Renal pelvis (tissue), 4 donors: ENCODE data around the gene FOSB. TPM values are rescaled to one million over a fixed set of nuclear protein-coding genes. Genes with fewer than 3 reads are reported as not detected.
A peak's percentile ranks its signal among the peaks of the same experiment; 100 is the strongest.

Experiments
- DNase-seq: peaks from one replicate; pipeline ENCODE4 v3.0.0-alpha.2; 2013
- polyA plus RNA-seq, 3 donors: library from polyadenylated mRNA; unstranded; fragments of 120-200 nt; gene quantifications; one replicate each; pipeline ENCODE4 v1.2.1, GENCODE V29; 2013; ENCODE audit not compliant: insufficient read length in 3 of 3

The FOSB gene
- polyA plus RNA-seq, 3 donors, result 9.8 to 13.1 (median 11.1) TPM

- no peak for DNase-seq
These were observed 28.1 kb upstream of the FOSB start for GRCh38 chr19:45439569-45440258.

DNA sequence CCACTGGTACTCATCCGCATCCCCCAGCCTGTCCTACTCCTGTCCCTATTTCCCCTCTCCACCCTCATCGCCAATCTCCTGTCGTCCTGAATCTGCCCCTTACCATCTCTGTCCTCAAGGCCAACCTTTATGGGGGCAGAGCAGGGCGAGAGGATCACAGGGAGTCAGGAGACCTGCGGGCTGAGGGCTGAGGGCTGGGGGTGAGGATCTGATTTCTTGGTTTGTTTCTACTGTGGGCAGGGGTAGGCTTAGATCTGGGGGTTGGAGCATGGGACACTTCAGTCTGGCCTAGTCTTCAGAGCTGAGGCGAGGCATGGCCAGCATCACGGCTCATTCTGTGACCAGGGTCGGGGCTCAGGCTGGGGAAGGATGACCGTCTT, 27.5 kb upstream of the FOSB start:
- no peak for DNase-seq

- DNase-seq, result no peak
These were observed 26.7 kb upstream of the FOSB start for GRCh38 chr19:45440873-45441654.

- DNase-seq, result no peak
These were observed 25.4 kb upstream of the FOSB start for GRCh38 chr19:45442408-45442777.

GRCh38 chr19:45442778-45443461, 24.9 kb upstream of the FOSB start:
- DNase-seq, result no peak

GRCh38 chr19:45443462-45444317, 24.1 kb upstream of the FOSB start:
- DNase-seq, result peak; percentile 93

- DNase-seq, result peak; percentile 90
These were observed 23.3 kb upstream of the FOSB start for GRCh38 chr19:45444318-45445041.

- DNase-seq, result no peak
These were observed 22.7 kb upstream of the FOSB start for GRCh38 chr19:45445139-45445538.

DNA sequence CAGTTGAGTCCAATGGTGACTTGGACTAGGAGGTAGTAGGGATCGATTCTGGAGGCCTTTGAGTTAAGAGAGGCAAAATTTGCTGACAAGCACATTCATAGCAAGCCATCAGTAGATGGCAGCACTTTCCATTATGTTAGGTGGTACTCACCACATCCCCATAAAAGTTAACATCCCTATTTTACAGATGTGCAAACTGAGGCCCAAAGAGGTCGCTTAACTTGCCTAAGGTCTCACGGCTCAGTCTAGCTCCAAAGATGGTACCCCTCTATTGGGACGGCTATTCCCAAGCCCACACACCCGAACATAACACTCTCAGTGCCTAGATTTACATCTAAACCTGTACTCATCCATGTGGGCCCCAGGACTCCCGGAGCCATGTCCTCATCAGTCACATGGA, 21.5 kb upstream of the FOSB start:
- DNase-seq, result no peak

DNA sequence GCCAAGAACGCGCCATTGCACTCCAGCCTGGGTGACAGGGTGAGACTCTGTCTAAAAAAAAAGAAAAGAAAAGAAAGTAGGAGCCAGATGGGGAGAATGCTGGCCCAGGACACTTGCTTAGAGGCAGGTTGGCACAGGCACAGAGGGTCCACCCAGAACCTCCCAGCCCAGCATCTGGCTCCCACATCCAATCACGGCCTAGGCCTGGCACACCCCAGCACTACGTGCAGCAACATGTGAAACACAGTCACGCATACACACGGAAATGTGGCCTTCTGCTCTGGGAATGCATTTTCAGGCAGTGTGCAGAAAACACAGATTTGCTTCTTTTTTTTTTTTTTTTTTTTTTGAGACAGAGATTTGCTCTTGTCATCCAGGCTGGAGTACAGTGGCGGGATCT, 20.9 kb upstream of the FOSB start:
- DNase-seq, result no peak

GRCh38 chr19:45448425-45448756, 19.4 kb upstream of the FOSB start:
- DNase-seq, result no peak

GRCh38 chr19:45448887-45449299, 18.9 kb upstream of the FOSB start:
- DNase-seq, result no peak

DNA sequence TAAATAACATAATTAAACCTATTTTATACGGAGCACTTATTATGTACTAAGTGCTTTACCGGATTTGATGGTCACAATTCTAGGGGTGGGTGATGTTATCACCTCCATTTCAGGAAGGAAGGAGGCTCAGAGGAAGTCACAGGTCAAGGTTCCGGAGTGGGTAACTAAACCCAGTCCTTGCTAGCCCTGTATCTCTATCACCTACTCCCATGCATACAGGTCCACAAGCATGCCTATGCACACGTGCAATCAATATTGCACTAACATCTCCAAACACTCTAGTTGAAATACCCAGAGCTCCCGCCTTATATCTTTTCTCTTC, 17.8 kb upstream of the FOSB start:
- no peak for DNase-seq

DNA sequence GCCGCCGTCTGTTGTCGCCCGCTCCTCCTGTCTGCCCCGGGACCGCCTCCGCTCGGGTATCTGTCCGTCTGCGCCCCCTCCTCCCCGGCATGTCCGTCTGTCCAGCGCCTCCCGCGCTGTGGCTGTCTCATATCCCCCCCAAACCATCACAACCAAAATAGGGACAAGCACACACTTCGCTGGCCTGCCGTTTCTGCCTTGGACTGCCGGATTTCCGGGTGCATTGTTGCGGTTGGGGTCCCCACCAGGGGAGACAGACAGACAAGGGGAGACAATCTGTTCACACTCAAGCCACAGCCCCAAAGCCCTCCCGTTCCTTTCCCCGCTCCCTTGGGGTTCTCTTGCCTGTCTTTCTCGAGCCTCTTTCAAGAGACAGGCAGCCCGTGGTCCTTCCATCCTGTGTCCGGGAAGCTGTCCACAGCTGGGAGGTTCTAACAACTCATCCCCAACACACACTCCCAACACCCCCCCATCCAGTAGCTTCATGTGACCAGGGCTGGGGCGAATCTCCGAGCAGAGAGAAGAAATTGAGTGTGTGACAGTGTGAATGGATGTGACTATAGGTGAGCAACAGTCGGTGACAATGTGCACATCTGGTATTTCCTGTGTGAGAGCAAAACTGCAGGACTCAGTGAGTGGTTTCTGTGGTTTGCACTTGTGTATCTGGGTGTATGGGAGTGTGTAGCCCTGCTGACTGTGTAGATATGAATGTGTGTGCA, 16.5 kb upstream of the FOSB start:
- DNase-seq, result no peak

DNA sequence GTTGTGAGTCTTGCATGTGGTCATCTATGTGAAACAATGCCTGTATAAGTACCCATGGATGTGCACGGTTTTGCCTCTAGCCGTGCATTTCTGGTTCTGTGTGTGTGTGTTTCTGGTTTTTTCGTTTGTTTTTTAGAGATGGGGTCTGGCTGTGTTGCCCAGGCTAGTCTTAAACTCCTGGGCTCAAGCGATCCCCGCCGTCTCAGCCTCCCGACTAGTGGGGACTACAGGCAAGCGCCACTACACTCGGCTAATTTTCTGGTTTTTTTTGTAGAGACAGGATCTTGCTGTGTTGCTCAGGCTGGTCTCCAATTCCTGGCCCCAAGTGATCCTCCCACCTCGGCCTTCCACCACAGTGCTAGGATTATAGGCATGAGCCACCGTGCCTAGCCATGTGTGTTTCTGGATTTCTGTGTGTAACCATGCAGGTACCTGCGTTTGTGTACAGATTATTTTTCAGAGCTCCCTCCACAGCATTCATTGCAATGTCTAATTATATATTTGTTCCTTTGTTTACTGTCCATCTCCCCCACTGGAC, 15.9 kb upstream of the FOSB start:
- DNase-seq, result no peak

DNA sequence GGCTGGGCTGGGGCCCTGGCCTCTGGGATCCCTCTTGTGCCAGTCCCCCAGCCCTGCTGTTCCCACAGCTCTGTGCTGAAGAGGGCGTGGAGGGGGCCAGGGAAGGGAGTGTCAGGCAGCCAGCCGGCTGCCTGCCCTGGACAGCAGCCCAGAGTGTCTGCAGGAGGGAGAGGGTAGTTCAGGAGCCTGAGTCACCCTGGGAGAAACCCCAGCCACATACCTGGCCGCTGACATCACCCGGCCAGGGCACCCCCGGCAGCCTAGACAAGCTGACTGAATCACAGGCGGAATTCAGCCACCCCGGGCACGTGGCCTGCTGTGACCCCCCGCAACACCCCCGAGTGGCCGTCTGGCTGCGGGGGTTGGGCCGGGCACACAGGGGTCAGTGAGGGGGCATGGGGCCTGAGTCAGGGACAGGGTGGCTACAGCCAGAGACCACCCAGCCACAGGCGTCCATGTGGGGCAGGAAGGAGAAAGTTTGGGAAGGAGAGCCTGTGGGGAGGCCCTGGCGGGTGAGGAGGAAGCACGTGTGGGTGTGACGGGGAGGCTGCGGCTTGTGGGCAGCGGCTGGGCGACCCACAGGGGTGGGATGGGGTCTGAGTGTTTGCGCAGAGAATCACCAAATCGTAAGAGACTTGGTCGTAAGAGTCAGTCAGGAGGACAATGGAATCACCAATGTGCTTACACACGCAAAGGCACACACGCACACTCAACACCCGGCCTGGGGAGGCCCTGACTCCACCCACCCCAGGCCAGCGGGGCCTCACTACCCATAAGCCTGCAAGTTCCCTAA, 11.9 kb upstream of the FOSB start:
- peak; percentile 87 for DNase-seq

- no peak for DNase-seq
These were observed 11.3 kb upstream of the FOSB start for GRCh38 chr19:45456500-45456815.

- no peak for DNase-seq
These were observed 10.0 kb upstream of the FOSB start for GRCh38 chr19:45457776-45458175.

DNA sequence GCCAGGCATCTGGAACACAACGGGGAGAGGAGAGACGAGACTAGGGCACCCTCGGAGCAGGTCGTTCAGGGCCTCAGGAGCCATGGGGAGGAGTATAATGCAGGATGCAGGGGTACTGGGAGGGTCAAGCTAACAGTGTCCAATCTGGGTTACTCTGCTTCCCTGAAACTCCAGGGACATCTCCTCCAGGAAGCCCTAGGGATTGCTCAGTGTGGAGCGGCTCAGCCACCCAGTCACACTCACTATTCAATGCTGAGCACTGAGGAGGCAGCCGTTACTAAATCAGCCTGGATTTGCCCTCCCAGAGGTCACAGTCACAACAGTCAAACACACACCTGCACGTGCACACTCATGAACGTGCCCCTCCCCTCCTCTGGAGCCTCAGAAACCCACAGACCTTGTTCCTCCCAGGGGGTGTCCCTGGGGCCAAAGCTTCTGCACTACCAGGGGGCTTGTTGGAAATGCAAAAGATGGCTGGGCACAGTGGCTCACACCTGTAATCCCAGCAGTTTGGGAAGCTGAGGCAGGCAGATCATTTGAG, 6.9 kb upstream of the FOSB start:
- no peak for DNase-seq

DNA sequence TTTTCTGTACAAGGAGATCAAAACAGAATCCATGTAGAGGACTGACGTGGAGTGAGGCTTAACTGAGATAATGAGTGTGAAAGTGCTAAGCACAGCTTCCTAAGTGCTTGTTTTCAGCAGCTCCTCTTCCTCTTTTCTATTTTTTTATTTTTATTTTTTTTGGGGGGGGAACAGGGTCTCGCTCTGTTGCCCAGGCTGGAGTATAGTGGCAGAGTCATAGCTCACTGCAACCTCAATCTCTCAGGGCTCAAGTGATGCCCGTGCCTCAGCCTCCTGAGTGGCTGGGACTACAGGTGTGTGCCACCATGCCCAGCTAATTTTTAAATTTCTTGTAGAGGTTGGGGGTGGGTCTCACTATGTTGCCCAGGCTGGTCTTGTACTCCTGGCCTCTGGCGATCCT, 5.6 kb upstream of the FOSB start:
- no peak for DNase-seq
